Measurements from ENCODE around the gene CACNA2D2.

CACNA2D2 gene

GRCh38 chr3:50389414-50389767 lies 114.0 kb downstream of the CACNA2D2 start:
- Histone ChIP-seq H3K4me2 (ENCODE audit: low read length) (no peak overlapping the region), H2AFZ (no peak overlapping the region), H3K27me3 (ENCODE audit: control insufficient read depth, insufficient read depth, low read length) (no peaks in the 10 kb centered on the region), H3K36me3 (ENCODE audit: control insufficient read depth, insufficient read depth, low read length) (no peaks in the 10 kb centered on the region), H3K9me3 (ENCODE audit: control insufficient read depth, low read length) (no peaks in the 10 kb centered on the region), H3K4me1 (peaks cover 11% of the 10 kb centered on the region), H3K79me2 (no peaks in the 10 kb centered on the region), H3K27ac (no peak overlapping the region), H3K9ac (no peak overlapping the region), H3K4me3 (ENCODE audit: low read depth, low read length) (no peak overlapping the region)
- no peak for TF ChIP-seq CTCF (IDR thresholded peaks at IDR 0.05)

- no peak overlapping the region for H3K4me3 ChIP-seq (ENCODE audit: low read depth, low read length)
- no peaks in the 10 kb centered on the region for H3K9me3 ChIP-seq (ENCODE audit: control insufficient read depth, low read length)
- H3K36me3 ChIP-seq (ENCODE audit: control insufficient read depth, insufficient read depth, low read length) = no peaks in the 10 kb centered on the region
- H3K27me3 ChIP-seq (ENCODE audit: control insufficient read depth, insufficient read depth, low read length) = no peaks in the 10 kb centered on the region
- no peak for TF ChIP-seq CTCF (IDR thresholded peaks at IDR 0.05)
- no peak overlapping the region for H2AFZ ChIP-seq
- H3K4me2 ChIP-seq (ENCODE audit: low read length) = no peak overlapping the region
- H3K9ac ChIP-seq = no peak overlapping the region
- H3K4me1 ChIP-seq = peaks cover 11% of the 10 kb centered on the region
- H3K27ac ChIP-seq = no peak overlapping the region
- H3K79me2 ChIP-seq = no peaks in the 10 kb centered on the region
Measured at GRCh38 chr3:50388720-50389413, 114.6 kb downstream of the CACNA2D2 start.

- Histone ChIP-seq H3K4me2 (ENCODE audit: low read length) (no peak overlapping the region), H3K27me3 (ENCODE audit: control insufficient read depth, insufficient read depth, low read length) (no peaks in the 10 kb centered on the region), H3K9ac (no peak overlapping the region), H3K36me3 (ENCODE audit: control insufficient read depth, insufficient read depth, low read length) (no peaks in the 10 kb centered on the region), H3K79me2 (no peaks in the 10 kb centered on the region), H3K9me3 (ENCODE audit: control insufficient read depth, low read length) (no peaks in the 10 kb centered on the region), H3K27ac (no peak overlapping the region), H3K4me1 (peaks cover 11% of the 10 kb centered on the region), H3K4me3 (ENCODE audit: low read depth, low read length) (no peak overlapping the region), H2AFZ (no peak overlapping the region)
- no peak for TF ChIP-seq CTCF (IDR thresholded peaks at IDR 0.05)
Measured at GRCh38 chr3:50388016-50388719, 115.3 kb downstream of the CACNA2D2 start.

- no peak overlapping the region for H3K4me2 ChIP-seq (ENCODE audit: low read length)
- no peaks in the 10 kb centered on the region for H3K79me2 ChIP-seq
- H3K4me3 ChIP-seq (ENCODE audit: low read depth, low read length) = no peak overlapping the region
- H3K4me1 ChIP-seq = peaks cover under 1% of the 10 kb centered on the region
- no peaks in the 10 kb centered on the region for H3K27me3 ChIP-seq (ENCODE audit: control insufficient read depth, insufficient read depth, low read length)
- H2AFZ ChIP-seq = no peak overlapping the region
- H3K36me3 ChIP-seq (ENCODE audit: control insufficient read depth, insufficient read depth, low read length) = no peaks in the 10 kb centered on the region
- TF ChIP-seq CTCF (IDR thresholded peaks at IDR 0.05) = no peak
- no peak overlapping the region for H3K27ac ChIP-seq
- H3K9me3 ChIP-seq (ENCODE audit: control insufficient read depth, low read length) = no peaks in the 10 kb centered on the region
- no peak overlapping the region for H3K9ac ChIP-seq
Measured at GRCh38 chr3:50385754-50386153, 117.7 kb downstream of the CACNA2D2 start.

- TF ChIP-seq CTCF (IDR thresholded peaks at IDR 0.05) = no peak
- Histone ChIP-seq H3K27me3 (ENCODE audit: control insufficient read depth, insufficient read depth, low read length) (no peaks in the 10 kb centered on the region), H2AFZ (no peak overlapping the region), H3K79me2 (no peaks in the 10 kb centered on the region), H3K9me3 (ENCODE audit: control insufficient read depth, low read length) (no peaks in the 10 kb centered on the region), H3K9ac (no peak overlapping the region), H3K4me1 (no peaks in the 10 kb centered on the region), H3K27ac (no peak overlapping the region), H3K4me3 (ENCODE audit: low read depth, low read length) (no peak overlapping the region), H3K4me2 (ENCODE audit: low read length) (no peak overlapping the region), H3K36me3 (ENCODE audit: control insufficient read depth, insufficient read depth, low read length) (no peaks in the 10 kb centered on the region)
Measured at GRCh38 chr3:50383750-50384149, 119.7 kb downstream of the CACNA2D2 start.

Measured in parathyroid adenoma (tissue), 2 donors.